HG02981 (cell line): ENCODE data around the gene LTBP4.
"Not testable (repeated sequence)": the region's sequence is repeated elsewhere in the genome, so short reads cannot be mapped to it uniquely, and the experiment has no call there.

Experiments used
- ATAC-seq: cut with Tn5 transposase; IDR thresholded peaks from one replicate; pipeline ENCODE4 v1.9.1; 2021; ENCODE audit warnings: mild to moderate bottlenecking, moderate library complexity; ENCODE audit not compliant: unreplicated experiment

The LTBP4 gene

GRCh38 chr19:40627486-40628279 lies 26.5 kb downstream of the LTBP4 start:
- ATAC-seq: no peak

- ATAC-seq: no peak
These were observed 28.2 kb downstream of the LTBP4 start for GRCh38 chr19:40629346-40629745.

- no peak for ATAC-seq
These were observed 29.5 kb downstream of the LTBP4 start for GRCh38 chr19:40630571-40631160.

GRCh38 chr19:40632311-40633036 lies 31.3 kb downstream of the LTBP4 start:
- ATAC-seq: no peak

- no peak for ATAC-seq
These were observed 32.0 kb downstream of the LTBP4 start for GRCh38 chr19:40633207-40633606.

GRCh38 chr19:40638327-40638726 lies 37.2 kb downstream of the LTBP4 start:
- no peak for ATAC-seq

GRCh38 chr19:40639638-40639982 lies 38.4 kb downstream of the LTBP4 start:
- no peak for ATAC-seq

- no peak for ATAC-seq
These were observed 39.6 kb downstream of the LTBP4 start for GRCh38 chr19:40640744-40641143.

GRCh38 chr19:40641281-40641680 lies 40.1 kb downstream of the LTBP4 start:
- ATAC-seq: no peak

- ATAC-seq: no peak
These were observed 41.0 kb downstream of the LTBP4 start for GRCh38 chr19:40642051-40642706.

GRCh38 chr19:40642757-40643305 lies 41.7 kb downstream of the LTBP4 start:
- no peak for ATAC-seq

- no peak for ATAC-seq
These were observed 45.6 kb downstream of the LTBP4 start for GRCh38 chr19:40646743-40647254.

GRCh38 chr19:40649903-40650675 lies 48.9 kb downstream of the LTBP4 start:
- ATAC-seq: not testable (repeated sequence)

- no peak for ATAC-seq
These were observed 49.7 kb downstream of the LTBP4 start for GRCh38 chr19:40650749-40651305.

GRCh38 chr19:40652303-40652702 lies 51.1 kb downstream of the LTBP4 start:
- not testable (repeated sequence) for ATAC-seq

- not testable (repeated sequence) for ATAC-seq
These were observed 54.5 kb downstream of the LTBP4 start for GRCh38 chr19:40655684-40656083.

- no peak for ATAC-seq
These were observed 56.9 kb downstream of the LTBP4 start for GRCh38 chr19:40658031-40658430.

- no peak for ATAC-seq
These were observed 57.9 kb downstream of the LTBP4 start for GRCh38 chr19:40659116-40659515.

GRCh38 chr19:40659566-40659965 lies 58.4 kb downstream of the LTBP4 start:
- ATAC-seq: no peak

GRCh38 chr19:40661616-40662015 lies 60.4 kb downstream of the LTBP4 start:
- no peak for ATAC-seq
